ENCODE measurements around the gene TBC1D9. TPM values are rescaled to one million over a fixed set of nuclear protein-coding genes. Genes with fewer than 3 reads are reported as not detected.

TBC1D9 gene
- polyA plus RNA-seq, 4 donors = 6.8 to 27.0 (median 10.7) TPM

DNA sequence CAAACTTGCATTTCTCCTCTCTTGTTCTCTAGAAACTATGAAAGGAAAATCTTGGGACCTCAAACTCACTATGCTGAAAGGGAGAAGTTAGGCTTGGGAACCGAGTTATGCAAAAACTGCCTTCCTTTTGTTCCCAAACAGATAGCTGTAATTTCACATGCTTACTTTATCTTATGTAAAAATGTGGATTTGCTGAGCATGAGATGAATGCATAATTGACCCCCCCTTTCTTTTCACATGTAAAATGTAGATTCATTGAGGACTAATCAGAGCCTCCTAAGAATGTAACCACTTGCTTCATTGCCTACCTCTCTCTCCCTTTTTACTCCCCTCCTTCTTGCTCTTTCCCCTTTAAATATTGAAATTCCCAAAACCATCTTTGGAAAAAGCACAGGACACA is 18.0 kb downstream of the TBC1D9 start:
- Histone ChIP-seq H3K4me1 (ENCODE audit: control insufficient read depth in 3 of 3, insufficient read depth in 2 of 3, low read depth in 1 of 3, low read length in 2 of 3) (peaks cover 1 to 9% (median 9%) of the 10 kb centered on the region in 3 donors), H3K9me3 (ENCODE audit: control insufficient read depth in 2 of 2, insufficient read depth in 1 of 2, low read depth in 1 of 2, low read length in 1 of 2) (no peaks in the 10 kb centered on the region), H3K36me3 (ENCODE audit: control insufficient read depth in 3 of 3, insufficient read depth in 2 of 3, low read depth in 1 of 3, low read length in 3 of 3) (peaks cover 0 to 3% (median 0%) of the 10 kb centered on the region in 3 donors), H3K4me3 (ENCODE audit: low read depth in 1 of 3, low read length in 3 of 3) (no peak overlapping the region), H3K27ac (ENCODE audit: low read depth in 1 of 3, low read length in 2 of 3) (no peak overlapping the region), H3K27me3 (ENCODE audit: control insufficient read depth in 3 of 3, insufficient read depth in 3 of 3, low read length in 3 of 3) (no peaks in the 10 kb centered on the region)
- FAIRE-seq (no peak), DNase-seq (no peak)
- WGBS, 3 donors = 77 to 95% (median 83%) methylated on average over 1 of the region's 1 CpG

DNA sequence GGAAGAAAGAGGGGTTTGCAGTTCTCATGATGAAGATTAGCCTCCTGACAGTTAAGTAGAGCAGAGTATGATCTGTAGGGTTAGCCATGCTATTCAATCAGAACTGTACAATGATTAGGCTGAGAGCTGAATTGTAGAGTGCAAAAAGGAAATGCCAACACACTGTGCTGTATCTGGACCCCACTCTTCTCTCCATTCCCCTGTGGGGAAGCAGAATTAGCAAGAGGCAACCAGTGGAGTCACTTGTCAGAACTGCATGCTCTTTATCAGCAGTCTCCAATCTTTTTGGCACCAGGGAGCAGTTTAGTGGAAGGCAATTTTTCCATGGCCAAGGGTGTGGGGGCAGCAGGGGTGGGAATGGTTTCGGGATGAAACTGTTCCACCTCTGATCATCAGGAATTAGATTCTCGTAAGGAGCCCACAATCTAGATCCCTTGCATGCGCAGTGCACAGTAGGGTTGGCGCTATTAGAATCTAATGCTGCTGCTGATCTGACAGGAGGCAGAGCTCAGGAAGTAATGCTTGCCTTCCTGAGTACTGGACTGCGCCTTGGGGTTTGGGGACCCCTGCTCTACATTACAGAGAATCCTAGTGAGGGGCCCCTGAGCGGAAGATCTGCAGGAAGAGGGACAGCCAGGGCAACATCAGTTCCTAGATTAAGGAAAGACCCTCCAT is 19.4 kb downstream of the TBC1D9 start:
- H3K9me3 ChIP-seq (ENCODE audit: control insufficient read depth in 2 of 2, insufficient read depth in 1 of 2, low read depth in 1 of 2, low read length in 1 of 2) = no peaks in the 10 kb centered on the region
- H3K4me3 ChIP-seq (ENCODE audit: low read depth in 1 of 3, low read length in 3 of 3) = no peak overlapping the region
- peaks cover 0 to 3% (median 0%) of the 10 kb centered on the region in 3 donors for H3K36me3 ChIP-seq (ENCODE audit: control insufficient read depth in 3 of 3, insufficient read depth in 2 of 3, low read depth in 1 of 3, low read length in 3 of 3)
- no peak overlapping the region for H3K27ac ChIP-seq (ENCODE audit: low read depth in 1 of 3, low read length in 2 of 3)
- H3K4me1 ChIP-seq (ENCODE audit: control insufficient read depth in 3 of 3, insufficient read depth in 2 of 3, low read depth in 1 of 3, low read length in 2 of 3) = peaks cover 1 to 9% (median 9%) of the 10 kb centered on the region in 3 donors
- DNase-seq (no peak), FAIRE-seq (no peak)
- 82 to 92% (median 85%) methylated on average over 6 of the region's 6 CpGs for WGBS, 3 donors
- no peaks in the 10 kb centered on the region for H3K27me3 ChIP-seq (ENCODE audit: control insufficient read depth in 3 of 3, insufficient read depth in 3 of 3, low read length in 3 of 3)

GRCh38 chr4:140735779-140736391 is 20.3 kb downstream of the TBC1D9 start:
- FAIRE-seq = no peak
- WGBS, 3 donors = 75 to 82% (median 76%) methylated on average over 4 of the region's 4 CpGs
- no peak for DNase-seq
- no peak overlapping the region for H3K27ac ChIP-seq (ENCODE audit: low read depth in 1 of 3, low read length in 2 of 3)
- H3K4me1 ChIP-seq (ENCODE audit: control insufficient read depth in 3 of 3, insufficient read depth in 2 of 3, low read depth in 1 of 3, low read length in 2 of 3) = peaks cover 1 to 9% (median 9%) of the 10 kb centered on the region in 3 donors
- H3K27me3 ChIP-seq (ENCODE audit: control insufficient read depth in 3 of 3, insufficient read depth in 3 of 3, low read length in 3 of 3) = no peaks in the 10 kb centered on the region
- H3K4me3 ChIP-seq (ENCODE audit: low read depth in 1 of 3, low read length in 3 of 3) = no peak overlapping the region
- H3K9me3 ChIP-seq (ENCODE audit: control insufficient read depth in 2 of 2, insufficient read depth in 1 of 2, low read depth in 1 of 2, low read length in 1 of 2) = no peaks in the 10 kb centered on the region
- no peaks in the 10 kb centered on the region for H3K36me3 ChIP-seq (ENCODE audit: control insufficient read depth in 3 of 3, insufficient read depth in 2 of 3, low read depth in 1 of 3, low read length in 3 of 3)

- Histone ChIP-seq H3K27me3 (ENCODE audit: control insufficient read depth in 3 of 3, insufficient read depth in 3 of 3, low read length in 3 of 3) (no peaks in the 10 kb centered on the region), H3K36me3 (ENCODE audit: control insufficient read depth in 3 of 3, insufficient read depth in 2 of 3, low read depth in 1 of 3, low read length in 3 of 3) (no peaks in the 10 kb centered on the region), H3K27ac (ENCODE audit: low read depth in 1 of 3, low read length in 2 of 3) (no peak overlapping the region), H3K4me1 (ENCODE audit: control insufficient read depth in 3 of 3, insufficient read depth in 2 of 3, low read depth in 1 of 3, low read length in 2 of 3) (peaks cover 0 to 5% (median 5%) of the 10 kb centered on the region in 3 donors), H3K4me3 (ENCODE audit: low read depth in 1 of 3, low read length in 3 of 3) (no peak overlapping the region), H3K9me3 (ENCODE audit: control insufficient read depth in 2 of 2, insufficient read depth in 1 of 2, low read depth in 1 of 2, low read length in 1 of 2) (no peaks in the 10 kb centered on the region)
- WGBS, 3 donors = 87 to 93% (median 92%) methylated on average over 2 of the region's 2 CpGs
- FAIRE-seq (no peak), DNase-seq (no peak)
Measured at GRCh38 chr4:140735317-140735716, 20.9 kb downstream of the TBC1D9 start.

DNA sequence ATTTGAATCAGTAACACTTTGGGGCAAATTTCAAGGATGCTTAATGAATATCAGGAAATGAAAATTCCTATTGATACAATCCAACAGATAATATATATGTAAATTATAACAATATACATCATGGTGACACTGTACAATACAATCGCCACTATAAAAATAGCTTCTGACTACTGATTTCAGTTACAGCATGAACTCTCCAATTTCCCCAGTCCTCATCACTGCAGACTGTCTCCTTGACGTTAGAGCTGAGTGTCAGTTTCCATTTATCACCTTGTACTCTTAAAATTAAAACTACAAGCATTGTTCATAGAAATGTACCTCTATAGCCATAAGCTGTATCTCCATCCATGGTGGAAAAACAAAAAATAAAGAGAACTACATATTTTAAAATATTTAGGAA is 23.4 kb downstream of the TBC1D9 start:
- no peaks in the 10 kb centered on the region for H3K9me3 ChIP-seq (ENCODE audit: control insufficient read depth in 2 of 2, insufficient read depth in 1 of 2, low read depth in 1 of 2, low read length in 1 of 2)
- no peak overlapping the region for H3K27ac ChIP-seq (ENCODE audit: low read depth in 1 of 3, low read length in 2 of 3)
- no peak overlapping the region for H3K4me3 ChIP-seq (ENCODE audit: low read depth in 1 of 3, low read length in 3 of 3)
- DNase-seq (no peak), FAIRE-seq (no peak)
- H3K4me1 ChIP-seq (ENCODE audit: control insufficient read depth in 3 of 3, insufficient read depth in 2 of 3, low read depth in 1 of 3, low read length in 2 of 3) = peaks cover 0 to 9% (median 3%) of the 10 kb centered on the region in 3 donors
- H3K36me3 ChIP-seq (ENCODE audit: control insufficient read depth in 3 of 3, insufficient read depth in 2 of 3, low read depth in 1 of 3, low read length in 3 of 3) = no peaks in the 10 kb centered on the region
- H3K27me3 ChIP-seq (ENCODE audit: control insufficient read depth in 3 of 3, insufficient read depth in 3 of 3, low read length in 3 of 3) = no peaks in the 10 kb centered on the region
- 74 to 87% (median 78%) methylated on average over 2 of the region's 2 CpGs for WGBS, 3 donors

GRCh38 chr4:140729344-140730049 is 26.7 kb downstream of the TBC1D9 start:
- no peak for FAIRE-seq

GRCh38 chr4:140726776-140727500 is 29.2 kb downstream of the TBC1D9 start:
- FAIRE-seq (no peak), DNase-seq (peak; percentile 30 to 76)
- Histone ChIP-seq H3K4me3 (ENCODE audit: low read depth in 1 of 3, low read length in 3 of 3) (no peak overlapping the region), H3K27ac (ENCODE audit: low read depth in 1 of 3, low read length in 2 of 3) (peak overlapping the region in 2 of 3 donors; percentile 5 to 44), H3K27me3 (ENCODE audit: control insufficient read depth in 3 of 3, insufficient read depth in 3 of 3, low read length in 3 of 3) (no peaks in the 10 kb centered on the region), H3K9me3 (ENCODE audit: control insufficient read depth in 2 of 2, insufficient read depth in 1 of 2, low read depth in 1 of 2, low read length in 1 of 2) (no peaks in the 10 kb centered on the region), H3K4me1 (ENCODE audit: control insufficient read depth in 3 of 3, insufficient read depth in 2 of 3, low read depth in 1 of 3, low read length in 2 of 3) (peaks cover 0 to 20% (median 2%) of the 10 kb centered on the region in 3 donors), H3K36me3 (ENCODE audit: control insufficient read depth in 3 of 3, insufficient read depth in 2 of 3, low read depth in 1 of 3, low read length in 3 of 3) (no peaks in the 10 kb centered on the region)
- 47 to 65% (median 48%) methylated on average over 3 of the region's 3 CpGs for WGBS, 3 donors

More at GRCh38 chr4:140729344-140730049, 26.7 kb downstream of the TBC1D9 start:
- Histone ChIP-seq H3K27ac (ENCODE audit: low read depth in 1 of 3, low read length in 2 of 3) (no peak overlapping the region), H3K4me1 (ENCODE audit: control insufficient read depth in 3 of 3, insufficient read depth in 2 of 3, low read depth in 1 of 3, low read length in 2 of 3) (peaks cover 0 to 20% (median 2%) of the 10 kb centered on the region in 3 donors), H3K27me3 (ENCODE audit: control insufficient read depth in 3 of 3, insufficient read depth in 3 of 3, low read length in 3 of 3) (no peaks in the 10 kb centered on the region), H3K36me3 (ENCODE audit: control insufficient read depth in 3 of 3, insufficient read depth in 2 of 3, low read depth in 1 of 3, low read length in 3 of 3) (no peaks in the 10 kb centered on the region), H3K9me3 (ENCODE audit: control insufficient read depth in 2 of 2, insufficient read depth in 1 of 2, low read depth in 1 of 2, low read length in 1 of 2) (no peaks in the 10 kb centered on the region), H3K4me3 (ENCODE audit: low read depth in 1 of 3, low read length in 3 of 3) (no peak overlapping the region)
- whole genome bisulfite sequencing, 3 donors = 94 to 95% (median 94%) methylated on average over 6 of the region's 6 CpGs
- DNase-seq = no peak

DNA sequence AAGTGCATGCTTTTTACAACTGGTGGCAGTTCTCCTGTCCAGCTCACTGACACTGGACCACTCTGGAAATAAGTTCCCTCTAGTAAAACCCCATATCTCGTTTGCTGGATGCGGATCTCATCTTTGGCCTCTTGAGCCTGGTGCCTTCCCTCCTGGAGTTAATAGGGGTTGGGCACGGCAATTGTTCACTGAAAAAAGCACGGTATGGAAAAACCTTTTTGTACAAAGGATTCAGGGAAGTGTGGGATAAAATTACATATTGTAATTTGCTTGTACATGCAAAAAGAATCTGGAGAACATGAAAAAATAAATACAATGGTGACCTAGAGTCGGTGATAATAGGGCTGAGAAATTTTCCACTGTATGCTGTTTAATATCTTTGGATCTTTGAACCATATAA is 30.6 kb downstream of the TBC1D9 start:
- Histone ChIP-seq H3K36me3 (ENCODE audit: control insufficient read depth in 3 of 3, insufficient read depth in 2 of 3, low read depth in 1 of 3, low read length in 3 of 3) (no peaks in the 10 kb centered on the region), H3K27ac (ENCODE audit: low read depth in 1 of 3, low read length in 2 of 3) (no peak overlapping the region), H3K27me3 (ENCODE audit: control insufficient read depth in 3 of 3, insufficient read depth in 3 of 3, low read length in 3 of 3) (no peaks in the 10 kb centered on the region), H3K9me3 (ENCODE audit: control insufficient read depth in 2 of 2, insufficient read depth in 1 of 2, low read depth in 1 of 2, low read length in 1 of 2) (no peaks in the 10 kb centered on the region), H3K4me1 (ENCODE audit: control insufficient read depth in 3 of 3, insufficient read depth in 2 of 3, low read depth in 1 of 3, low read length in 2 of 3) (peaks cover 2 to 24% (median 2%) of the 10 kb centered on the region in 3 donors), H3K4me3 (ENCODE audit: low read depth in 1 of 3, low read length in 3 of 3) (no peak overlapping the region)
- DNase-seq (no peak), FAIRE-seq (no peak)
- WGBS, 3 donors = 89 to 92% (median 90%) methylated on average over 5 of the region's 5 CpGs

Measured in small intestine (tissue), 7 donors.